SK-N-SH (cell line): Measurements from ENCODE around the gene UCHL1. TPM values are rescaled to one million over a fixed set of nuclear protein-coding genes. Genes with fewer than 3 reads are reported as not detected.

ENCODE experiments used
- CTCF ChIA-PET: fragments of 300-600, 350-600 bp; formaldehyde crosslinking; extraction: SDS; loops from one replicate; lab custom pipeline; 2021; lab: Yijun Ruan, JAX
- POLR2A ChIA-PET: fragments of 350-600 bp; sonication (Branson Sonifier 250); formaldehyde crosslinking; extraction: SDS; loops from one replicate; lab custom pipeline; 2020; ENCODE audit warnings: antibody characterized with exemption, inconsistent platforms; lab: Yijun Ruan, JAX
- DNase-seq: peaks from one replicate; pipeline ENCODE4 v3.0.0; 2012
- H2AFZ ChIP-seq: fragments of 200-600 bp; sonication (generic); 2 replicates; pipeline ENCODE4 v1.8.1; 2016; ENCODE audit warnings: antibody characterized with exemption, mild to moderate bottlenecking, low read depth
- H3F3A ChIP-seq: fragments of 200-600 bp; sonication (generic); replicated peaks from 2 replicates; pipeline ENCODE3; 2016; ENCODE audit warnings: antibody characterized with exemption, mild to moderate bottlenecking; ENCODE audit not compliant: insufficient read depth
- H3K27ac ChIP-seq, 2 experiments: fragments of 200-500 bp in 1 of 2; fragments of 200-600 bp in 1 of 2; sonication (Bioruptor generic) in 1 of 2; sonication (generic), shearing (Covaris generic) in 1 of 2; 2 replicates each; pipeline versions ENCODE4 v1.5.1 to v1.6.1; 2014 to 2016; ENCODE audit warnings: low read depth in 2 of 2, inconsistent platforms in 1 of 2, low read length in 1 of 2, mild to moderate bottlenecking in 1 of 2, mixed read lengths in 1 of 2
- H3K27me3 ChIP-seq: fragments of 200-600 bp; sonication (generic), shearing (Covaris generic); 2 replicates; pipeline ENCODE4 v1.6.1; 2016; ENCODE audit warnings: mixed run types; ENCODE audit not compliant: insufficient read depth
- H3K36me3 ChIP-seq, 2 experiments: fragments of 200-500 bp in 1 of 2; fragments of 200-600 bp in 1 of 2; sonication (Bioruptor generic) in 1 of 2; sonication (generic) in 1 of 2; replicated peaks in 1 of 2; 2 replicates each; pipeline versions ENCODE3 to v1.5.1; 2014 to 2016; ENCODE audit warnings: low read length in 1 of 2, mild to moderate bottlenecking in 1 of 2; ENCODE audit not compliant: insufficient read depth in 2 of 2, control insufficient read depth in 1 of 2
- H3K4me1 ChIP-seq, 2 experiments: fragments of 200-500 bp in 1 of 2; fragments of 200-600 bp in 1 of 2; sonication (Bioruptor generic) in 1 of 2; sonication (generic), shearing (Covaris generic) in 1 of 2; 2 replicates each; pipeline versions ENCODE4 v1.5.1 to v1.6.1; 2014 to 2016; ENCODE audit warnings: low read depth in 1 of 2, low read length in 1 of 2, mixed run types in 1 of 2; ENCODE audit not compliant: insufficient read depth in 2 of 2, control insufficient read depth in 1 of 2
- H3K4me2 ChIP-seq: fragments of 200-600 bp; sonication (generic), shearing (Covaris generic); 2 replicates; pipeline ENCODE4 v1.6.1; 2017; ENCODE audit warnings: mixed run types
- H3K4me3 ChIP-seq, 2 experiments: fragments of 200-500 bp in 1 of 2; fragments of 200-600 bp in 1 of 2; sonication (Bioruptor generic) in 1 of 2; sonication (generic), shearing (Covaris generic) in 1 of 2; 2 replicates each; pipeline versions ENCODE4 v1.5.1 to v1.8.1; 2014 to 2016; ENCODE audit warnings: low read depth in 2 of 2, inconsistent platforms in 1 of 2, low read length in 1 of 2, mild to moderate bottlenecking in 1 of 2, mixed read lengths in 1 of 2, moderate library complexity in 1 of 2
- H3K79me2 ChIP-seq: fragments of 200-600 bp; sonication (generic); 2 replicates; pipeline ENCODE4 v1.8.1; 2017; ENCODE audit warnings: mild to moderate bottlenecking; ENCODE audit not compliant: insufficient read depth
- H3K9ac ChIP-seq: fragments of 200-600 bp; sonication (generic); 2 replicates; pipeline ENCODE4 v1.6.1; 2017; ENCODE audit warnings: mixed run types
- H3K9me2 ChIP-seq: fragments of 200-600 bp; sonication (generic); 2 replicates; pipeline ENCODE4 v1.6.1; 2017; ENCODE audit warnings: mixed run types
- H3K9me3 ChIP-seq: fragments of 200-600 bp; sonication (generic); 2 replicates; pipeline ENCODE4 v1.6.1; 2017; ENCODE audit warnings: mixed run types, mild to moderate bottlenecking, moderate library complexity
- H4K20me1 ChIP-seq: fragments of 200-600 bp; sonication (generic); 2 replicates; pipeline ENCODE4 v1.6.1; 2017; ENCODE audit warnings: mild to moderate bottlenecking, mixed run types; ENCODE audit not compliant: insufficient read depth
- FOXJ3 ChIP-seq: sonication (generic); formaldehyde crosslinking; IDR thresholded peaks from 2 replicates; pipeline ENCODE4 v1.5.1; 2020; ENCODE audit warnings: mild to moderate bottlenecking, missing genetic modification reagents
- GABPA ChIP-seq: IDR thresholded peaks from 2 replicates; pipeline ENCODE4 v1.4.0; 2012; ENCODE audit warnings: low read depth, mild to moderate bottlenecking
- NFIC ChIP-seq: IDR thresholded peaks from 2 replicates; pipeline ENCODE4 v1.4.0; 2012; ENCODE audit warnings: borderline replicate concordance
- PBX3 ChIP-seq: IDR thresholded peaks from 2 replicates; pipeline ENCODE4; 2012
- REST ChIP-seq: IDR thresholded peaks from 2 replicates; pipeline ENCODE4 v1.6.1; 2012; ENCODE audit warnings: mild to moderate bottlenecking, low read depth, low read length, moderate library complexity
- SIN3A ChIP-seq: IDR thresholded peaks from 2 replicates; pipeline ENCODE4 v1.6.1; 2012; ENCODE audit warnings: low read depth, mild to moderate bottlenecking, low read length, moderate library complexity, borderline replicate concordance
- TAF1 ChIP-seq: IDR thresholded peaks from 2 replicates; pipeline ENCODE4 v1.6.1; 2012; ENCODE audit warnings: low read depth, mild to moderate bottlenecking, low read length, moderate library complexity, borderline replicate concordance
- TEAD4 ChIP-seq: IDR thresholded peaks from 2 replicates; pipeline ENCODE4 v1.4.0; 2012; ENCODE audit warnings: mild to moderate bottlenecking, borderline replicate concordance; ENCODE audit not compliant: insufficient read depth
- WGBS: methylation state at CpG from one replicate; pipeline ENCODE4 v1.1.6; 2017; ENCODE audit warnings: low lambda C conversion rate; 5-methylcytosine and 5-hydroxymethylcytosine counted together
- polyA plus RNA-seq, 3 experiments: library from polyadenylated mRNA; depleted of rRNA; stranded (reverse); fragments of >200 nt; gene quantifications; 2 replicates each; pipeline ENCODE4 v1.2.3, GENCODE V29; 2012
- TF ChIP-seq, protein P1 (sequence below): IDR thresholded peaks from 2 replicates; pipeline ENCODE4 v1.4.0; 2012; ENCODE audit warnings: low read depth, borderline replicate concordance

The UCHL1 gene
- polyA plus RNA-seq, 1 of the 3 experiments (the other 2 are of a cell fraction) = 1,518 TPM

- DNase-seq = no peak
- Histone ChIP-seq H3K4me1 (no peaks in the 10 kb centered on the region), H3K4me2 (no peak overlapping the region), H3K27ac (no peak overlapping the region), H3K27me3 (no peaks in the 10 kb centered on the region; the same call in 1 of the 2 replicates), H3K4me3 (no peak overlapping the region), H3K9me2 (no peaks in the 10 kb centered on the region), H2AFZ (no peak overlapping the region), H3K9me3 (no peaks in the 10 kb centered on the region), H3F3A (no peaks in the 10 kb centered on the region), H3K36me3 (no peaks in the 10 kb centered on the region), H4K20me1 (no peaks in the 10 kb centered on the region), H3K9ac (no peak overlapping the region), H3K79me2 (no peaks in the 10 kb centered on the region)
- WGBS = 75% methylated on average over 3 of the region's 3 CpGs
- ChIA-PET CTCF (interaction anchor here (1.6 to 3.1 kb wide), 3 partner anchors 25 to 356 kb away, joined by 5 to 9 read pairs (median 7); no protein-coding TSS in a partner anchor), POLR2A (no interaction called here)
- TF ChIP-seq, protein P1, sequence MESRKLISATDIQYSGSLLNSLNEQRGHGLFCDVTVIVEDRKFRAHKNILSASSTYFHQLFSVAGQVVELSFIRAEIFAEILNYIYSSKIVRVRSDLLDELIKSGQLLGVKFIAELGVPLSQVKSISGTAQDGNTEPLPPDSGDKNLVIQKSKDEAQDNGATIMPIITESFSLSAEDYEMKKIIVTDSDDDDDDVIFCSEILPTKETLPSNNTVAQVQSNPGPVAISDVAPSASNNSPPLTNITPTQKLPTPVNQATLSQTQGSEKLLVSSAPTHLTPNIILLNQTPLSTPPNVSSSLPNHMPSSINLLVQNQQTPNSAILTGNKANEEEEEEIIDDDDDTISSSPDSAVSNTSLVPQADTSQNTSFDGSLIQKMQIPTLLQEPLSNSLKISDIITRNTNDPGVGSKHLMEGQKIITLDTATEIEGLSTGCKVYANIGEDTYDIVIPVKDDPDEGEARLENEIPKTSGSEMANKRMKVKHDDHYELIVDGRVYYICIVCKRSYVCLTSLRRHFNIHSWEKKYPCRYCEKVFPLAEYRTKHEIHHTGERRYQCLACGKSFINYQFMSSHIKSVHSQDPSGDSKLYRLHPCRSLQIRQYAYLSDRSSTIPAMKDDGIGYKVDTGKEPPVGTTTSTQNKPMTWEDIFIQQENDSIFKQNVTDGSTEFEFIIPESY = no peak
- TF ChIP-seq REST (no peak), GABPA (no peak), FOXJ3 (CRISPR knock-in tag) (no peak), PBX3 (no peak)
These were observed 48.7 kb downstream of the UCHL1 start for GRCh38 chr4:41305476-41305875.

GRCh38 chr4:41307638-41308037, 50.9 kb downstream of the UCHL1 start:
- H3K4me3 ChIP-seq = no peak overlapping the region
- H3K9me3 ChIP-seq = no peaks in the 10 kb centered on the region
- H3K27me3 ChIP-seq = no peaks in the 10 kb centered on the region
- no peak overlapping the region for H3K9ac ChIP-seq
- H4K20me1 ChIP-seq = no peaks in the 10 kb centered on the region
- no peaks in the 10 kb centered on the region for H3F3A ChIP-seq
- CTCF ChIA-PET = interaction anchor here (1.0 to 1.1 kb wide), 2 partner anchors 11 to 13 kb away, joined by 3 read pairs; no protein-coding TSS in a partner anchor
- H2AFZ ChIP-seq = no peak overlapping the region
- WGBS = 64% methylated on average over 1 of the region's 1 CpG
- H3K4me1 ChIP-seq = no peaks in the 10 kb centered on the region
- no peak overlapping the region for H3K27ac ChIP-seq
- no peak overlapping the region for H3K4me2 ChIP-seq
- TF ChIP-seq TEAD4 (no peak), TAF1 (no peak), FOXJ3 (CRISPR knock-in tag) (no peak), SIN3A (no peak), NFIC (no peak)
- TF ChIP-seq, protein P1 = no peak
- TF ChIP-seq, all 33 proteins: peak for 0
- Histone ChIP-seq H3K36me3 (no peaks in the 10 kb centered on the region), H3K79me2 (no peaks in the 10 kb centered on the region), H3K9me2 (no peaks in the 10 kb centered on the region)
- POLR2A ChIA-PET = no interaction called here
- DNase-seq = no peak
